DND-41 (cell line): ENCODE results near the gene TIMD4.
"Not testable (repeated sequence)": the region's sequence is repeated elsewhere in the genome, so short reads cannot be mapped to it uniquely, and the experiment has no call there.

Source experiments
- ATAC-seq: fragments of 200-7000 bp; cut with Tn5 transposase; 3 replicates; pipeline ENCODE4 v1.9.1; 2021; ENCODE audit warnings: low read depth; ENCODE audit not compliant: insufficient read depth
- DNase-seq: peaks from one replicate; pipeline ENCODE4 v3.0.0-alpha.2; 2020
- H2AFZ ChIP-seq: 2 replicates; pipeline ENCODE4 v1.6.0; 2012; ENCODE audit warnings: low read depth, low read length
- H3K27ac ChIP-seq: 2 replicates; pipeline ENCODE4 v1.5.1; 2012; ENCODE audit warnings: low read length, inconsistent platforms
- H3K27me3 ChIP-seq: fragments of 200-600 bp; sonication (generic); 2 replicates; pipeline ENCODE4 v1.6.0; 2012; ENCODE audit warnings: low read length, mild to moderate bottlenecking, inconsistent platforms; ENCODE audit not compliant: insufficient read depth, poor library complexity
- H3K36me3 ChIP-seq: 2 replicates; pipeline ENCODE4 v1.5.1; 2012; ENCODE audit warnings: low read length, inconsistent platforms; ENCODE audit not compliant: insufficient read depth
- H3K4me1 ChIP-seq: 2 replicates; pipeline ENCODE4 v1.5.1; 2012; ENCODE audit warnings: mild to moderate bottlenecking, low read length; ENCODE audit not compliant: insufficient read depth
- H3K4me2 ChIP-seq: 2 replicates; pipeline ENCODE4 v1.6.0; 2012; ENCODE audit warnings: mild to moderate bottlenecking, moderate library complexity, low read length, inconsistent platforms; ENCODE audit not compliant: insufficient read depth
- H3K4me3 ChIP-seq, 2 experiments: fragments of 200-600 bp in 1 of 2; shearing (Covaris generic) in 1 of 2; 2 replicates each; pipeline ENCODE4 v1.5.1; 2012 to 2016; ENCODE audit warnings: inconsistent platforms in 2 of 2, low read length in 2 of 2, mild to moderate bottlenecking in 2 of 2, low read depth in 1 of 2, moderate library complexity in 1 of 2
- H3K79me2 ChIP-seq: 2 replicates; pipeline ENCODE4 v1.6.0; 2012; ENCODE audit warnings: low read length, inconsistent platforms; ENCODE audit not compliant: insufficient read depth
- H3K9ac ChIP-seq: 2 replicates; pipeline ENCODE4 v1.6.0; 2012; ENCODE audit warnings: low read depth, mild to moderate bottlenecking, inconsistent platforms, low read length, moderate library complexity
- H3K9me3 ChIP-seq: 2 replicates; pipeline ENCODE4 v1.5.1; 2012; ENCODE audit warnings: low read length, moderate library complexity, mild to moderate bottlenecking, inconsistent platforms; ENCODE audit not compliant: insufficient read depth, severe bottlenecking
- H4K20me1 ChIP-seq: 2 replicates; pipeline ENCODE4 v1.6.0; 2012; ENCODE audit warnings: low read length; ENCODE audit not compliant: insufficient read depth
- EZH2 ChIP-seq: IDR thresholded peaks from 3 replicates; pipeline ENCODE4 v1.6.1; 2012; ENCODE audit warnings: borderline replicate concordance, low read depth, mild to moderate bottlenecking, moderate library complexity, low read length, inconsistent platforms; ENCODE audit not compliant: severe bottlenecking
- TF ChIP-seq, protein P1 (sequence below): IDR thresholded peaks from 2 replicates; pipeline ENCODE4 v1.5.1; 2012; ENCODE audit warnings: borderline replicate concordance, low read length, moderate library complexity, mild to moderate bottlenecking; ENCODE audit not compliant: poor library complexity, severe bottlenecking; ENCODE audit errors: extremely low read depth

TIMD4 gene

GRCh38 chr5:156971848-156972525, 9.0 kb upstream of the TIMD4 start:
- Histone ChIP-seq H3K27ac (no peak overlapping the region), H3K27me3 (no peaks in the 10 kb centered on the region), H3K4me1 (no peaks in the 10 kb centered on the region), H4K20me1 (no peaks in the 10 kb centered on the region), H3K4me2 (no peak overlapping the region), H3K9me3 (no peaks in the 10 kb centered on the region), H3K9ac (no peak overlapping the region), H2AFZ (no peak overlapping the region), H3K36me3 (no peaks in the 10 kb centered on the region), H3K79me2 (no peaks in the 10 kb centered on the region), H3K4me3 (no peak overlapping the region)
- ATAC-seq (no peak), DNase-seq (no peak)
- TF ChIP-seq EZH2: no peak
- TF ChIP-seq, protein P1, sequence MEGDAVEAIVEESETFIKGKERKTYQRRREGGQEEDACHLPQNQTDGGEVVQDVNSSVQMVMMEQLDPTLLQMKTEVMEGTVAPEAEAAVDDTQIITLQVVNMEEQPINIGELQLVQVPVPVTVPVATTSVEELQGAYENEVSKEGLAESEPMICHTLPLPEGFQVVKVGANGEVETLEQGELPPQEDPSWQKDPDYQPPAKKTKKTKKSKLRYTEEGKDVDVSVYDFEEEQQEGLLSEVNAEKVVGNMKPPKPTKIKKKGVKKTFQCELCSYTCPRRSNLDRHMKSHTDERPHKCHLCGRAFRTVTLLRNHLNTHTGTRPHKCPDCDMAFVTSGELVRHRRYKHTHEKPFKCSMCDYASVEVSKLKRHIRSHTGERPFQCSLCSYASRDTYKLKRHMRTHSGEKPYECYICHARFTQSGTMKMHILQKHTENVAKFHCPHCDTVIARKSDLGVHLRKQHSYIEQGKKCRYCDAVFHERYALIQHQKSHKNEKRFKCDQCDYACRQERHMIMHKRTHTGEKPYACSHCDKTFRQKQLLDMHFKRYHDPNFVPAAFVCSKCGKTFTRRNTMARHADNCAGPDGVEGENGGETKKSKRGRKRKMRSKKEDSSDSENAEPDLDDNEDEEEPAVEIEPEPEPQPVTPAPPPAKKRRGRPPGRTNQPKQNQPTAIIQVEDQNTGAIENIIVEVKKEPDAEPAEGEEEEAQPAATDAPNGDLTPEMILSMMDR: no peak

GRCh38 chr5:156971415-156971814, 8.4 kb upstream of the TIMD4 start:
- H3K79me2 ChIP-seq: no peaks in the 10 kb centered on the region
- H3K4me1 ChIP-seq: no peaks in the 10 kb centered on the region
- H3K4me2 ChIP-seq: no peak overlapping the region
- no peaks in the 10 kb centered on the region for H3K27me3 ChIP-seq
- TF ChIP-seq, protein P1: no peak
- no peak for TF ChIP-seq EZH2
- H2AFZ ChIP-seq: no peak overlapping the region
- H3K9ac ChIP-seq: no peak overlapping the region
- no peak overlapping the region for H3K27ac ChIP-seq
- DNase-seq (no peak), ATAC-seq (no peak)
- H3K9me3 ChIP-seq: no peaks in the 10 kb centered on the region
- H4K20me1 ChIP-seq: no peaks in the 10 kb centered on the region
- H3K36me3 ChIP-seq: no peaks in the 10 kb centered on the region
- H3K4me3 ChIP-seq: no peak overlapping the region

GRCh38 chr5:156967386-156967785, 4.4 kb upstream of the TIMD4 start:
- not testable (repeated sequence) for H3K9ac ChIP-seq, H3K27me3 ChIP-seq, H3K36me3 ChIP-seq, H3K9me3 ChIP-seq, H3K79me2 ChIP-seq, H3K4me1 ChIP-seq, H3K27ac ChIP-seq, H2AFZ ChIP-seq, H4K20me1 ChIP-seq, H3K4me3 ChIP-seq, ATAC-seq, H3K4me2 ChIP-seq, DNase-seq

DNA sequence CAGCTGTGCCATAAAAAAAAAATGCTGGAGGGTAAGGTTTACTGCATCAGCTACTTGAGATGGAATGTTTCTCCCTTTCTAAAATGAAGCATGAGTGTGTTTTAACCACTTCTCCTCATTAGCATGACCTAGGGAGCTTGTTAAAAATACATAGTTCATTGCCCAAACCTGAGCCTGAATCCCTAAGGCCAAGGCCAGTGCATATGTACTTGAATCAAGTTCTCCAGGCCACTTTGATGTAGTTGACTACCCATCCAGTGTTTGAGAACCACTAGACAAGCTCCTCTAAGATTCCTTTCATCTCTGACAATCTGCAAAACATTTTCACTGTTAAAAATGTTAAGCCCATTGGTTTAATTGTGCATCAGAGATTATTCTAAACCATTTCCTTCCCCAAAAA, 6.7 kb downstream of the TIMD4 start:
- TF ChIP-seq, protein P1: no peak
- TF ChIP-seq EZH2: no peak
- DNase-seq (no peak), ATAC-seq (no peak)
- no peaks in the 10 kb centered on the region for H4K20me1 ChIP-seq
- H3K9me3 ChIP-seq: no peaks in the 10 kb centered on the region
- H3K4me2 ChIP-seq: no peak overlapping the region
- H3K79me2 ChIP-seq: no peaks in the 10 kb centered on the region
- no peaks in the 10 kb centered on the region for H3K4me1 ChIP-seq
- H2AFZ ChIP-seq: no peak overlapping the region
- no peak overlapping the region for H3K27ac ChIP-seq
- no peaks in the 10 kb centered on the region for H3K36me3 ChIP-seq
- H3K4me3 ChIP-seq: no peak overlapping the region
- no peak overlapping the region for H3K9ac ChIP-seq
- H3K27me3 ChIP-seq: peaks cover 9% of the 10 kb centered on the region
